ENCODE measurements around the gene CCL22.

Gene CCL22

DNA sequence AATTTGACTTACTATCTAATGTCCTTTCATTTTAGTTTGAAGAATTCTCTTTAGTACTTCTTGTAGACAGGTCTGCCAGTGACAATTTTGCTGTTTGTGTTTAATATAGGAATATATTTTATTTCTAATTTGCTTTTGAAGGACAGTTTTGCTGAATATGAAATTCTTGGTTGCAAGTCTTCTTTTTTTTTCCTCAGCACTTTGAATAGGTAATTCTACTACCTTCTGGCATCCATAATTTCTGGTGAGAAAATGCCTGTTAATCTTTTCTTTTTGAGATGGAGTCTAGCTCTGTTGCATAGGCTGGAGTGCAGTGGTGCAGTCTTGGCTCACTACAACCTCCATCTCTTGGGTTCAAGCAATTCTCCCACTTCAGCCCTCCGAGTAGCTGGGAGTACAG, 25.2 kb upstream of the CCL22 start:
- H3K4me2 ChIP-seq (ENCODE audit: low read length), result no peak overlapping the region
- H2AFZ ChIP-seq (ENCODE audit: low read length), result no peak overlapping the region
- no peaks in the 10 kb centered on the region for H3K9me2 ChIP-seq (ENCODE audit: low read depth, low read length)
- no peaks in the 10 kb centered on the region for H3K4me1 ChIP-seq (ENCODE audit: insufficient read depth, low read length, severe bottlenecking)
- no peaks in the 10 kb centered on the region for H3F3A ChIP-seq (ENCODE audit: insufficient read depth, low read length)
- H3K36me3 ChIP-seq (ENCODE audit: insufficient read depth, low read length), result no peaks in the 10 kb centered on the region
- H3K27me3 ChIP-seq (ENCODE audit: insufficient read depth, low read length), result no peaks in the 10 kb centered on the region
- H3K9me3 ChIP-seq (ENCODE audit: low read length), result peaks cover 4% of the 10 kb centered on the region; the same call in 1 of the 2 replicates
- no peak overlapping the region for H3K4me3 ChIP-seq (ENCODE audit: low read depth, low read length, poor library complexity, severe bottlenecking)
- no peak overlapping the region for H3K27ac ChIP-seq (ENCODE audit: low read depth, low read length, poor library complexity, severe bottlenecking)
- no peak overlapping the region for H3K9ac ChIP-seq (ENCODE audit: low read length)
- H3K79me2 ChIP-seq (ENCODE audit: insufficient read depth, low read length), result no peaks in the 10 kb centered on the region
- TF ChIP-seq EZH2 (IDR thresholded peaks at IDR 0.05; ENCODE audit: borderline replicate concordance, low read length) (no peak), CTCF (IDR thresholded peaks at IDR 0.05; ENCODE audit: low read length) (no peak)
- H4K20me1 ChIP-seq (ENCODE audit: insufficient read depth, low read length), result no peaks in the 10 kb centered on the region

DNA sequence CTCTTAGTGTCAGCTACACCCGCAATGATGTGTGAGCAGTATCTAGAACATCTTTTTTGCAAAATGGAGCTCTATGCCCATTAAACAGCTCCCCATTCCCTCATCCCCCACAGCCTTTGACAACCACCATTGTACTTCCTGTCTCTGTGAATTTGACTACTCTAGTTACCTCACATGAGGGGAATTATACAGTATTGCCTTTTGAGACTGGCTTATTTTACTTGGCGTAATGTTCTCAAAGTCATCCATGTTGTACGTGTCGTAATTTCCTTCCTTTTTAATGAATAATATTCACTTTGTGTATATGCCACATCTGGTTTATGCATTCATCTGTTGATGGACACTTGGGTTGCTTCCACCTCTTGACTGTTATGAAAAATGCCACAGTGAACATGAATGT, 23.2 kb upstream of the CCL22 start:
- no peak overlapping the region for H3K4me2 ChIP-seq (ENCODE audit: low read length)
- H3K27ac ChIP-seq (ENCODE audit: low read depth, low read length, poor library complexity, severe bottlenecking), result no peak overlapping the region
- TF ChIP-seq EZH2 (IDR thresholded peaks at IDR 0.05; ENCODE audit: borderline replicate concordance, low read length), result no peak
- TF ChIP-seq CTCF (IDR thresholded peaks at IDR 0.05; ENCODE audit: low read length), result no peak
- H3K9ac ChIP-seq (ENCODE audit: low read length), result no peak overlapping the region
- no peaks in the 10 kb centered on the region for H4K20me1 ChIP-seq (ENCODE audit: insufficient read depth, low read length)
- H3K4me1 ChIP-seq (ENCODE audit: insufficient read depth, low read length, severe bottlenecking), result no peaks in the 10 kb centered on the region
- H3K4me3 ChIP-seq (ENCODE audit: low read depth, low read length, poor library complexity, severe bottlenecking), result no peak overlapping the region
- peaks cover 4% of the 10 kb centered on the region; the same call in 1 of the 2 replicates for H3K9me3 ChIP-seq (ENCODE audit: low read length)
- no peak overlapping the region for H2AFZ ChIP-seq (ENCODE audit: low read length)
- no peaks in the 10 kb centered on the region for H3F3A ChIP-seq (ENCODE audit: insufficient read depth, low read length)
- no peaks in the 10 kb centered on the region for H3K79me2 ChIP-seq (ENCODE audit: insufficient read depth, low read length)
- H3K9me2 ChIP-seq (ENCODE audit: low read depth, low read length), result no peaks in the 10 kb centered on the region
- H3K36me3 ChIP-seq (ENCODE audit: insufficient read depth, low read length), result no peaks in the 10 kb centered on the region
- H3K27me3 ChIP-seq (ENCODE audit: insufficient read depth, low read length), result no peaks in the 10 kb centered on the region

GRCh38 chr16:57341062-57341440, 17.5 kb upstream of the CCL22 start:
- no peaks in the 10 kb centered on the region for H4K20me1 ChIP-seq (ENCODE audit: insufficient read depth, low read length)
- no peaks in the 10 kb centered on the region for H3K9me2 ChIP-seq (ENCODE audit: low read depth, low read length)
- H3F3A ChIP-seq (ENCODE audit: insufficient read depth, low read length), result no peaks in the 10 kb centered on the region
- no peaks in the 10 kb centered on the region for H3K79me2 ChIP-seq (ENCODE audit: insufficient read depth, low read length)
- TF ChIP-seq EZH2 (IDR thresholded peaks at IDR 0.05; ENCODE audit: borderline replicate concordance, low read length), result no peak
- TF ChIP-seq CTCF (IDR thresholded peaks at IDR 0.05; ENCODE audit: low read length), result no peak
- no peaks in the 10 kb centered on the region for H3K4me1 ChIP-seq (ENCODE audit: insufficient read depth, low read length, severe bottlenecking)
- no peak overlapping the region for H3K27ac ChIP-seq (ENCODE audit: low read depth, low read length, poor library complexity, severe bottlenecking)
- H3K4me2 ChIP-seq (ENCODE audit: low read length), result no peak overlapping the region
- no peaks in the 10 kb centered on the region for H3K27me3 ChIP-seq (ENCODE audit: insufficient read depth, low read length)
- H3K36me3 ChIP-seq (ENCODE audit: insufficient read depth, low read length), result no peaks in the 10 kb centered on the region
- H3K9ac ChIP-seq (ENCODE audit: low read length), result no peak overlapping the region
- peaks cover 4% of the 10 kb centered on the region; the same call in 1 of the 2 replicates for H3K9me3 ChIP-seq (ENCODE audit: low read length)
- H2AFZ ChIP-seq (ENCODE audit: low read length), result no peak overlapping the region
- H3K4me3 ChIP-seq (ENCODE audit: low read depth, low read length, poor library complexity, severe bottlenecking), result no peak overlapping the region

Measured in OCI-LY1 (cell line).